SKM-1 (cell line): Measurements from ENCODE around the gene TMEM266.

Experiments used
- DNase-seq: peaks from one replicate; lab custom pipeline; 2025; ENCODE audit not compliant: unreplicated experiment; lab: John Stamatoyannopoulos, UW

The TMEM266 gene

GRCh38 chr15:76200083-76200465 lies 140.3 kb downstream of the TMEM266 start:
- no peak for DNase-seq

GRCh38 chr15:76200641-76201105 lies 140.9 kb downstream of the TMEM266 start:
- DNase-seq, result no peak

GRCh38 chr15:76201536-76202255 lies 141.9 kb downstream of the TMEM266 start:
- no peak for DNase-seq

GRCh38 chr15:76203346-76204108 lies 143.7 kb downstream of the TMEM266 start:
- DNase-seq, result no peak

GRCh38 chr15:76204109-76204845 lies 144.5 kb downstream of the TMEM266 start:
- no peak for DNase-seq

GRCh38 chr15:76204916-76205460 lies 145.2 kb downstream of the TMEM266 start:
- DNase-seq, result no peak

GRCh38 chr15:76206325-76206976 lies 146.7 kb downstream of the TMEM266 start:
- no peak for DNase-seq

GRCh38 chr15:76208084-76208785 lies 148.4 kb downstream of the TMEM266 start:
- DNase-seq, result no peak

- DNase-seq, result no peak
Observed at GRCh38 chr15:76208786-76209424, 149.1 kb downstream of the TMEM266 start.

GRCh38 chr15:76209523-76209922 lies 149.7 kb downstream of the TMEM266 start:
- no peak for DNase-seq

GRCh38 chr15:76209942-76210341 lies 150.2 kb downstream of the TMEM266 start:
- DNase-seq, result no peak

- DNase-seq, result no peak
Observed at GRCh38 chr15:76215634-76216033, 155.8 kb downstream of the TMEM266 start.

- no peak for DNase-seq
Observed at GRCh38 chr15:76217029-76217881, 157.5 kb downstream of the TMEM266 start.

GRCh38 chr15:76217882-76218217 lies 158.1 kb downstream of the TMEM266 start:
- DNase-seq, result no peak

- no peak for DNase-seq
Observed at GRCh38 chr15:76221085-76221767, 161.4 kb downstream of the TMEM266 start.

GRCh38 chr15:76222159-76222558 lies 162.4 kb downstream of the TMEM266 start:
- DNase-seq, result no peak

- DNase-seq, result no peak
Observed at GRCh38 chr15:76223521-76223920, 163.7 kb downstream of the TMEM266 start.

GRCh38 chr15:76229266-76229665 lies 169.5 kb downstream of the TMEM266 start:
- no peak for DNase-seq
